ENCODE measurements around the gene OGDH.

DNA sequence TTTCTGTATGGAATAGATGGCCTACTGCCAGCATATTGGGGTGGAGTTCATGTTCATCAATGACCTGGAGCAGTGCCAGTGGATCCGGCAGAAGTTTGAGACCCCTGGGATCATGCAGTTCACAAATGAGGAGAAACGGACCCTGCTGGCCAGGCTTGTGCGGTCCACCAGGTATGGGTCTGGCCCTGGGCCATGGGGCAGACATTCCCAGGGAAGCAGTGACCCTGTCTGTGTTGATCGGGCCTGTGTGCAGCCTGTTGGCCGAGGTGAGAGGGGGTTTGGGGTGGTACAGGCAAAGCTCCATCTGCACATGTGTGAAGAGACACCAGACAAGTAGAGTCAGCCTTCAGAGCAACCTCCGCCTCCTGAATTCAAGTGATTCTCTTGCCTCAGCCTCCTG lies 67.3 kb downstream of the OGDH start:
- TF ChIP-seq, protein P1, sequence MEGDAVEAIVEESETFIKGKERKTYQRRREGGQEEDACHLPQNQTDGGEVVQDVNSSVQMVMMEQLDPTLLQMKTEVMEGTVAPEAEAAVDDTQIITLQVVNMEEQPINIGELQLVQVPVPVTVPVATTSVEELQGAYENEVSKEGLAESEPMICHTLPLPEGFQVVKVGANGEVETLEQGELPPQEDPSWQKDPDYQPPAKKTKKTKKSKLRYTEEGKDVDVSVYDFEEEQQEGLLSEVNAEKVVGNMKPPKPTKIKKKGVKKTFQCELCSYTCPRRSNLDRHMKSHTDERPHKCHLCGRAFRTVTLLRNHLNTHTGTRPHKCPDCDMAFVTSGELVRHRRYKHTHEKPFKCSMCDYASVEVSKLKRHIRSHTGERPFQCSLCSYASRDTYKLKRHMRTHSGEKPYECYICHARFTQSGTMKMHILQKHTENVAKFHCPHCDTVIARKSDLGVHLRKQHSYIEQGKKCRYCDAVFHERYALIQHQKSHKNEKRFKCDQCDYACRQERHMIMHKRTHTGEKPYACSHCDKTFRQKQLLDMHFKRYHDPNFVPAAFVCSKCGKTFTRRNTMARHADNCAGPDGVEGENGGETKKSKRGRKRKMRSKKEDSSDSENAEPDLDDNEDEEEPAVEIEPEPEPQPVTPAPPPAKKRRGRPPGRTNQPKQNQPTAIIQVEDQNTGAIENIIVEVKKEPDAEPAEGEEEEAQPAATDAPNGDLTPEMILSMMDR (conservative IDR thresholded peaks at IDR 0.05; ENCODE audit: low read depth, low read length) = no peak
- TF ChIP-seq, protein P2, sequence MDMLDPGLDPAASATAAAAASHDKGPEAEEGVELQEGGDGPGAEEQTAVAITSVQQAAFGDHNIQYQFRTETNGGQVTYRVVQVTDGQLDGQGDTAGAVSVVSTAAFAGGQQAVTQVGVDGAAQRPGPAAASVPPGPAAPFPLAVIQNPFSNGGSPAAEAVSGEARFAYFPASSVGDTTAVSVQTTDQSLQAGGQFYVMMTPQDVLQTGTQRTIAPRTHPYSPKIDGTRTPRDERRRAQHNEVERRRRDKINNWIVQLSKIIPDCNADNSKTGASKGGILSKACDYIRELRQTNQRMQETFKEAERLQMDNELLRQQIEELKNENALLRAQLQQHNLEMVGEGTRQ (IDR thresholded peaks at IDR 0.05; ENCODE audit: low read depth, low read length) = no peak
- TF ChIP-seq RFX5 (IDR thresholded peaks at IDR 0.05; ENCODE audit: low read depth, low read length) = no peak
- TF ChIP-seq MAFK (IDR thresholded peaks at IDR 0.05; ENCODE audit: low read depth, low read length) = no peak
- TF ChIP-seq FOS (IDR thresholded peaks at IDR 0.05; ENCODE audit: low read depth, low read length) = no peak
- TF ChIP-seq BHLHE40 (IDR thresholded peaks at IDR 0.05; ENCODE audit: low read depth, low read length) = no peak
- TF ChIP-seq, protein P3, sequence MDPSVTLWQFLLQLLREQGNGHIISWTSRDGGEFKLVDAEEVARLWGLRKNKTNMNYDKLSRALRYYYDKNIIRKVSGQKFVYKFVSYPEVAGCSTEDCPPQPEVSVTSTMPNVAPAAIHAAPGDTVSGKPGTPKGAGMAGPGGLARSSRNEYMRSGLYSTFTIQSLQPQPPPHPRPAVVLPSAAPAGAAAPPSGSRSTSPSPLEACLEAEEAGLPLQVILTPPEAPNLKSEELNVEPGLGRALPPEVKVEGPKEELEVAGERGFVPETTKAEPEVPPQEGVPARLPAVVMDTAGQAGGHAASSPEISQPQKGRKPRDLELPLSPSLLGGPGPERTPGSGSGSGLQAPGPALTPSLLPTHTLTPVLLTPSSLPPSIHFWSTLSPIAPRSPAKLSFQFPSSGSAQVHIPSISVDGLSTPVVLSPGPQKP (IDR thresholded peaks at IDR 0.05; ENCODE audit: borderline replicate concordance, low read depth, low read length) = no peak
- TF ChIP-seq POLR2A (IDR thresholded peaks at IDR 0.05; ENCODE audit: low read depth, low read length) = no peak
- no peak for TF ChIP-seq CEBPB (IDR thresholded peaks at IDR 0.05; ENCODE audit: low read depth, low read length)

Data from IMR-90 (cell line).